Activated CD8-positive, alpha-beta memory T cell treated with anti-CD3 and anti-CD28 coated beads for 4 hours (primary cell): ENCODE measurements around the gene NCK2.
"Not testable (repeated sequence)": the region's sequence is repeated elsewhere in the genome, so short reads cannot be mapped to it uniquely, and the experiment has no call there.

ENCODE experiments used
- DNase-seq, 2 donors: peaks; one replicate each; pipeline ENCODE4 v3.0.0-alpha.2; 2020; ENCODE audit warnings: low read depth in 2 of 2

The NCK2 gene

DNA sequence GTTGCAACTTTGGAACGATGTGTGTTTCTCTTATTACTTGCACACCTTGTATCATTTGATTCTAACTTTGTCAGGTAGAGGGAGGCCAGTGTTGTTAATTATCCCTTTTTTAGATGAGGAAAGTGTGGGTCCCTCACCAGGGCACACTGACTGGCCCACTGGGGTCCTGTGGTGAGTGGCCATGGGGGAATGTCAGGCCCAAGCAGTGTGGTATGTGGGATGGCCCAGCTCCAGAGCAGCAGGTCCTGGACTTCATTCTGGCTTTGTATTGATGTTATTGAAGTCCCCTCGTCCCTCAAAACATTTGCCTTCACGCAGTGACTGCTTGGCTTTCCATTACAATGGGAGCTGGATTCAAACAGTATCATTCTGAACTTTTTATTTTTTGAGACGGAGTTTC, 11.7 kb downstream of the NCK2 start:
- no peak for DNase-seq

GRCh38 chr2:105756865-105757264, 12.2 kb downstream of the NCK2 start:
- not testable (repeated sequence) for DNase-seq

DNA sequence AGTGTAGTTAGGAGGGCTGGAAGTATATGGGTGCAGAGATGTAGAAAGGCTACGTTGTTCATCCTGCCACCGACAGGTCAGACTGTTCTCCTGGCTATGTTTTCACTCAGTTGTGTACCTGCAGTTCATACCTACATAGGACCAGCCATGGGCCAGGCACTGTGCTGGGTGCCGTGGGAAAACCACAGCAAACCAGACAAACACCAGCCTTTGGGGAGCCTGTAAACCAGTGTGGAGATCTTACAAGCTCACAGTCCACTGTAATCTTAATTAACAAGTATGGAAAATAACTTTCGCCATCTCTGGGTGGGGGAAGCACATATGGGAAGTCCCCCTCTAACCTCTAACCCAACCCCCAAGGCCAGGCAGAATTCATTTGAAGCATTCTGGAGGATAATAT, 12.7 kb downstream of the NCK2 start:
- no peak for DNase-seq

GRCh38 chr2:105760191-105760590, 15.5 kb downstream of the NCK2 start:
- no peak for DNase-seq

DNA sequence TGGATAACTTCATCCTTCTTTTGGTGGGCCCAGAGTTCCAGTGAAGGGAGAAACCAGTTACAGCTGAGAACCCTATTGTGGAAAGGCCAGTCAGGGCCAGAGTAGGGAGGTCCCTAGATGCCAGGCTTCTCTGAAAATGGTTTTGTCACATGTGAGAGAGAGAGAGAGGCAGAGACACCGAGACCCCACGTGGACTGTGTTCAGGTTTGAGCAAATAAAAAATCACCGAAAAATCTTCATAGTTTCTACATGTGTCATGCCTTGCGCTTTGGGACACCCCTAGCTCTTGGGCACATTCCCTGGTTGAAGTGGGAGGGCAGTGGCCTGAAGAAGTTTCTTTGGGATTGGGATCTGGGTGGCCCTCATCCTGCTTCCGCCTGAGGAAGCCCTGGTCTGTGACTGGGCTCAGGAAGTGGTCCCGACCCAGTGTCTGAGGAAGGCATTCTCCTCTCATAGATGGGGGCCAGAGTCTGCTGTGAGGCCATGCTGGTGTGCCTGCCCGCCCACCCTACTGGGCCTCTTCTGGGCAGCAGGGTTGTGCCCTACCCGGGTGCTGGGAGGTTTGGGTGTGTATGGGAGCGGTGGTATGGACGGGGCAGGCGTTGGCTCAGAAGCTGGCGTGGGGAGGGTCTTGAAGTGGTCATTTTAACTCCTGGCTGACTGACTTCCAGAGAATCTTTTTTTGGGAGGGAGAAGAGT, 16.1 kb downstream of the NCK2 start:
- DNase-seq: no peak

DNA sequence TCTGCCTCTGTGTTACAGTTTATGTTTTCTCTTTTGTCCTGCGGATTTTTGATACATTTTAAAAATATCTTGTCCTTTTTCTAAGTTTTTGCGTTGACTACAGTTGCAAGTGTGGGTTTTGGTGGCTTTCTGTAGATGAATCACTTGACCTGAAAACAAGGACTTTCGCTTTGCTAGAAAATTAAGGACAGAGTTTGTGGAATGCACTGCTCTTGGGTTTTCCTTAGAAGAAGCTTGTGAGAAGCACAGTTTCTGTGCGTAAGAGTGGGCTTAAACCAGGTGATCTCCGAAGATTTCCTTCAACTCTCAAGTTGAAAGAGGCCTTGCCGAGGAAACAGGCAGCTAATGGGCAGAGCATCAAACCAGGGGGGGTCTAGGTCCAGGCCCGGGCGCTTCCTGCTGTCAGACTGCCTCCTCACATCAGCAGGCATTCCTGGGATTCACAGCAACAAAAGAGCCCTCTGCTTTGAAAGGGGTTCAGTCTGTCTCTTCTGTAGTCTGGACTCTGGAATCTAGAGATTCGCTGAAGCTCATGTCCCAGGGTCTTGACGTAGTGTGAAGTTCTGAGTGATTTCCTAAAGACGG, 17.3 kb downstream of the NCK2 start:
- no peak for DNase-seq

DNA sequence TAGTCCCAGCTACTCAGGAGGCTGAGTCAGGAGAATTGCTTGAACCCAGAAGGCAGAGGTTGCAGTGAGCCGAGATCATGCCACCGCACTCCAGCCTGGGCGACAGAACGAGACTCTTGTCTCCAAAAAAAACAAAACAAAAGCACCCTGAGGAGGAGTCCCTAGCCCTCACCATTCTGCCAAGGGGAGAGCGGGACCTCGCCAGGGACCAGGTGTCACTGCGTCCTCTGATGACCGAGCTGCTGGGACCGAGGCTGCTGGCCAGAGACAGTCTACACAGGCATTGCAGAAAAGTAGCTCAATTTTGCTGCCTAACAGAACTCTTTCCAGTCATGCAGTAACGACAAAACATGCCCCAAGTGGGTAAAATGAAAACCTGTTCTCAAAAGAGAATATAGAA, 18.4 kb downstream of the NCK2 start:
- DNase-seq: no peak

DNA sequence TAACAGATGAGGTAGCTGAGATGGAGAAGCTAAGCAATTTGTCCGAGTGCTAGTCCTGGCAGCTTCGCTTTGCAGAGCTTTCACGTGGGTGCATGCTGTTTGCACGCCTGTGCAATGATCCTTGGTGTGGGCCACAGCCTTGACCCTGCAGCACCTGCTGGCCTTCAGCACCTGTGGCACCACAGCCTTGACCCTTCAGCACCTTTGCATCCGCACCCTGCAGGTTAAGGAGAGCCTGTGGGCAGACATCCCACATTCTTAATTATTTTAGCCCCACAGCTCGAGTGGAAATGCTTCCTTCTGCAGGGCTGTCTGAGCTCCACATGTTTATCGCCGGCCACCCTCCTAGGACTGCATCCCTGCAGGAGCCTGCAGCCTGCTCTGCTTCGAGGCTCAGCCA, 19.3 kb downstream of the NCK2 start:
- DNase-seq: no peak

GRCh38 chr2:105765415-105766299, 20.9 kb downstream of the NCK2 start:
- no peak for DNase-seq

GRCh38 chr2:105766300-105766866, 21.7 kb downstream of the NCK2 start:
- no peak for DNase-seq

DNA sequence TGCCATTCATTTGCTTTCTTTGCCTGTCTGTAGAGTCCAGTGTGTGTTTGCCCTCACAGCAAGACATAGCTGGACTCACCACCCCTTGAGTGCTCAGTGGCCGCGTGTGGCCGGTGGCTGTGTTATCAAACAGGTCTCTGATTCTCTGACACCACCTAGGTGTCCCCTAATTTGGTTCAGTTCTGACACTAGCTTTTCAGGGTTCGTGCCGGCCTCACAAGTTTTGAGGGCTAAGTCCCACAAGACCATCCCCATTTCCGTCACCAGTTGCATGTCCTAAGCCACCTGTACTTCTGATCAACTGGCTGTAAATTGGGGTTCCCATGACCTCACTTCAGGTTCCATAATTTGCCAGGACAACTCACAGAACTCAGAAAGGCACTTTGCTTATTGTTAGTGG, 23.5 kb downstream of the NCK2 start:
- no peak for DNase-seq

DNA sequence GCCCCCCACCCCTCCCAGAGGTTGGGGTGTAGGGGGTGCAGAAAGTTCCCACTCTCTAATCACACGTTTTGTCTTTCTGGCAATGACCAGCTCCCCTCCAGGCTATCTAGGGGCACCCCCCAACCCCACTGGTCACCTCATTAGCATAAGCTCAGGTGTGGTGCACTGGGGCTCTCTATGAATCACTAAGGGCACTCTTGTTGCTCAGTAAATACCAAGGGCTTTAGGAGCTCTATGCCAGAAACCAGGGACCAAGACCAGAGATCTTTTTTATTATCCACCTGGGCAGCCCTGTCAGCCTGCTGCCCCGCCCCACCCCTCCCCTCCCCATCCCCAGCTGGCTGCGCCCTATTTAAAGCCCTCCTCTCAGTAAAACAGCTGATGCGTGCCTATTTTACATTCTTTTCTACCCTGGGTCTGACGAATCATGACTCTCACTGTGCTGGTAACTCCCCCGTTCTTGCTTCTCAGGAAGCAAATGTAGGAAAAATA, 24.3 kb downstream of the NCK2 start:
- no peak for DNase-seq

GRCh38 chr2:105769504-105769903, 24.8 kb downstream of the NCK2 start:
- DNase-seq: no peak

GRCh38 chr2:105770149-105770548, 25.4 kb downstream of the NCK2 start:
- no peak for DNase-seq

DNA sequence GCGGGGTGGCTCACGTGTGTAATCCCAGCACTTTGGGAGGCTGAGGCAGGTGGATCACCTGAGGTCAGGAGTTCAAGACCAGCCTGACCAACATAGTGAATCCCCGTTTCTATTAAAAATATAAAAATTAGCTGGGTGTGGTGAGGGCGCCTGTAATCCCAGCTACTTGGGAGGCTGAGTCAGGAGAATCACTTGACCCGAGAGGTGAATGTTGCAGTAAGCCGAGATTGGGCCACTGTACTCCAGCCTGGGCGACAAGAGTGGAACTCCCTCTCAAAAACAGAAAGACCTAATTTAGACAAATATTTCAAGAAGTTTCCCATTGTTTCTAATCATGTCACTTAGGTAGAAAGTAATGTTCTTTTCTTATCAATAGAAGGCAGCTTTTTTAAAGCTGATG, 26.6 kb downstream of the NCK2 start:
- not testable (repeated sequence) for DNase-seq

- no peak for DNase-seq
Observed at GRCh38 chr2:105771836-105772235, 27.1 kb downstream of the NCK2 start.

GRCh38 chr2:105772362-105772761, 27.6 kb downstream of the NCK2 start:
- DNase-seq: no peak

GRCh38 chr2:105773568-105773967, 28.9 kb downstream of the NCK2 start:
- no peak for DNase-seq

DNA sequence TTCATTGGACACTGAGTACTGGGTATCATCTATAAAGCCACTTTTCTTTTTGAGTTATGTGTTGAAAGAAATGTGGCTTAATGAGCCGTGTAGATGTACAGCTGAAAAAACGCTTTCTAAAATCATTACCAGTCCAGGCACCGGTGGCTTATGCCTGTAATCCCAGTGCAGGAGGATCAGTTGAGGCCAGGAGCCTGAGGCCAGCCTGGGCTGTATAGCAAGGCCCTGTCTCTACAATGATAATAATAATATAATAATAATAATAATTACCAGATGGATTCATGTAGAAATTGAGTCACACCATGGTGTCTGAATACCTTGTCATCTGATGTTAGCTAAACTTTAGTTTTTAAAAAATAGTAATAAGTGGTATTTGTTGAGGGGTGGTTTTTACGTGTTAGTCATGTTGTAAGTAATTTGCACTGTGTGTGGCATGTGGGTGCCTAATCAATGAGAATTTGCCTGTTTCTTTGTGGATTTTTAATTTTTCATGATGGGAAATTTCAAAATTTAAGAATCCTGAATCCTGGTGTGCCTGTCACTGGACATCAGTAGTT, 30.1 kb downstream of the NCK2 start:
- no peak for DNase-seq

DNA sequence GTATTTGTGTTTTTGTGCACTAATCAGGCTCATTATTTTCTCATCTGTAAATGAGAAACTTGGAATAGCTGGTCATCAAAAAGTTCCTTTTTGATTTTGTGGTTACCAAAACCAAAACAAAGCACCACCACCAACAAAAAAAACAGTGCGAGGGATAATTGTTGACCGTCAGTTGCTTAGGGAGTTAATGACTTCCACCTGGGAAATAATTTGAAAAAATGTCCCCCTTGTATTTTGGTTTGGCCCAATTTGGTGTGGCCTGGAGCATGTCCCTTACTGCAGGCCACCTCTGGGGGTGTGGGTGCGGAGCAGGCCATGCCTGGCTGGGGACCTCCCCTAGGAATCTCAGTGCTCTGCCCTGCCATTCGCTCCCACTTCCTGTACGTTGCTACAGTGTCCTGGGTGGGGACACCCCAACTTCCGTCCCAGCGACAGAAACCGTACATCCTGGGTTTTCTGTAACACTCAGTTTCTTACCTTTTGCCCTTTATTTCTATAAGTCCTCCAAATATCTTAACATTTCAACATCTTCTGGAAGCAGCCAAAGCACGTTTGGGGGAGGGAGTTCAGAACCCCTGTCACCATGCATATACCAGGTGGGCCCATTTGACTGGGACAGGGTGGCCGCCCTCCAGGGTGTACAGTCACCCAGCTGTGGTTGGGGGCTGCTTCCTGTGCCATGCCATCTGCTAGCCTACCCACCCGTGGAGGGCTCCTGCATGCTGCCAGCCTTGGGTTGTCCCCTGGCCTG, 31.3 kb downstream of the NCK2 start:
- DNase-seq: no peak

DNA sequence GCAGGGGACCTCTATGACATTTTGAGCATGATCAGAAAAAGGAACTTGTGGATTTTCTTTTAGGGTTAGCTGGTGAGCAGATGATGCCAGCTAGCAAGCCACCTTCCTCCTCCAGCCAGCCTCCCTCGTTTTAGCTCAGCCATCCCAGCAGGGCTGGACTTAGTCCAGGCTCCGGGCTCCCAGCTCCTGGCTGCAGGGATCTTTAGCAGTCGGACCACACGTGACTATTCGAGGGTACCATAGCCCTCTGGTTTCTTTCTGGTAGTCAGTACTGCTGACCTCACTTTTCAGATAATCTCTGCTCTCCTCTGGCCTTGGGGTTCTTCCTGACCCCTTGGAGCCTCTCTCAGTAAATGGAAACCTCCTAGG, 31.8 kb downstream of the NCK2 start:
- no peak for DNase-seq
